Gastroesophageal sphincter (tissue), 4 donors: ENCODE measurements around the gene FAM151A. TPM values are rescaled to one million over a fixed set of nuclear protein-coding genes. Genes with fewer than 3 reads are reported as not detected.

Experiments used
- ATAC-seq: fragments of 150-250 bp; one replicate; pipeline ENCODE4 v1.9.1; 2016; ENCODE audit warnings: mild to moderate bottlenecking, moderate library complexity
- H3K27ac ChIP-seq, 4 donors: fragments of 200-600 bp; sonication (generic) in 3 of 4; 1 replicate in 3 of 4; 2 replicates in 1 of 4; pipeline ENCODE4 v1.5.1; 2016 to 2019
- H3K27me3 ChIP-seq: fragments of 200-600 bp; sonication (generic); one replicate; pipeline ENCODE4 v1.5.1; 2019
- H3K36me3 ChIP-seq, 2 donors: fragments of 200-600 bp; sonication (generic); one replicate each; pipeline ENCODE4 v1.5.1; 2019; ENCODE audit warnings: control low read depth in 1 of 2
- H3K4me1 ChIP-seq, 3 donors: fragments of 200-600 bp; sonication (generic); 1 replicate in 2 of 3; 2 replicates in 1 of 3; pipeline ENCODE4 v1.5.1; 2016 to 2019; ENCODE audit warnings: control low read depth in 2 of 3
- H3K4me3 ChIP-seq, 2 donors: fragments of 200-600 bp; sonication (generic); one replicate each; pipeline ENCODE4 v1.5.1; 2019; ENCODE audit warnings: mild to moderate bottlenecking in 1 of 2, moderate library complexity in 1 of 2
- H3K9me3 ChIP-seq, 3 donors: fragments of 200-600 bp; sonication (generic); one replicate each; pipeline ENCODE4 v1.5.1; 2017 to 2019; ENCODE audit warnings: control low read depth in 2 of 3
- EP300 ChIP-seq: sonication (generic); formaldehyde crosslinking; IDR thresholded peaks from one replicate; pipeline ENCODE4 v1.6.1; 2017; ENCODE audit warnings: antibody characterized with exemption, mild to moderate bottlenecking
- POLR2A ChIP-seq, 2 donors: fragments of 450-650 bp; IDR thresholded peaks; one replicate each; pipeline ENCODE4 v1.6.1; 2017; ENCODE audit warnings: antibody characterized with exemption in 2 of 2, mild to moderate bottlenecking in 2 of 2, moderate library complexity in 1 of 2
- POLR2AphosphoS5 ChIP-seq: sonication (generic); formaldehyde crosslinking; IDR thresholded peaks from one replicate; pipeline ENCODE4 v1.6.1; 2017; ENCODE audit warnings: antibody characterized with exemption
- WGBS, 2 donors: methylation state at CpG; one replicate each; pipeline ENCODE4 v1.1.5; 2018; ENCODE audit warnings: low coverage in 1 of 2; 5-methylcytosine and 5-hydroxymethylcytosine counted together
- total RNA-seq, 4 donors: library from RNA; depleted of rRNA; stranded (reverse); fragments of >200 nt; gene quantifications; one replicate each; pipeline ENCODE4 v1.1.0, GENCODE V29; 2016
- TF ChIP-seq, protein P1 (sequence below), 4 experiments: fragments of 200-600 bp in 2 of 4; fragments of 450-650 bp in 2 of 4; sonication (generic) in 1 of 4; IDR thresholded peaks; one replicate each; pipeline ENCODE4 v1.5.1; 2017 to 2019; ENCODE audit warnings: antibody characterized with exemption in 4 of 4, mild to moderate bottlenecking in 2 of 4, moderate library complexity in 2 of 4

FAM151A gene
- total RNA-seq, 4 donors from 2014 or later: not detected

DNA sequence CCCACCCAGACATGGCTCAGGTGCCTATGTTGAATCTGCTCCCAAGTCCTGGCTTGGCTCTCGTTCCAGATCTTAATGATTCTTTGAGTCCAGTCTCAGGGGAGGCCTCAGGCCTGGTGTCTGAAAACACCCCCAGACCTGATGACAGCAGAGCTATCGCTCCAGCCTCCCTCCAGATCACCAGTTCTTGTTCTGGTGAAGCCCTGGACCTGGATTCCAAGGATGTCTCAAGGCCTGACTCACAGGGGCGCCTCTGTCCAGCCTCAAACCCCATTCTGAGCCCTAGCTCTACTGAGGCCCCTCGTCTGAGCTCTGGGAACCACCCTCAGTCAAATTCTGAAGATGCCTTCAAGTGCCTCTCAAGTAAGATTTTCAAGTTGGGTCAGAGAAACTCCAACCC is 29.7 kb upstream of the FAM151A start:
- H3K4me3 ChIP-seq: no peak overlapping the region
- WGBS, 2 donors: 71% methylated on average over 2 of the region's 4 CpGs; no CpG with 5 or more reads in 1 of the 2 donors
- ATAC-seq: no peak
- no peak for TF ChIP-seq POLR2AphosphoS5
- TF ChIP-seq EP300: no peak
- TF ChIP-seq, protein P1, sequence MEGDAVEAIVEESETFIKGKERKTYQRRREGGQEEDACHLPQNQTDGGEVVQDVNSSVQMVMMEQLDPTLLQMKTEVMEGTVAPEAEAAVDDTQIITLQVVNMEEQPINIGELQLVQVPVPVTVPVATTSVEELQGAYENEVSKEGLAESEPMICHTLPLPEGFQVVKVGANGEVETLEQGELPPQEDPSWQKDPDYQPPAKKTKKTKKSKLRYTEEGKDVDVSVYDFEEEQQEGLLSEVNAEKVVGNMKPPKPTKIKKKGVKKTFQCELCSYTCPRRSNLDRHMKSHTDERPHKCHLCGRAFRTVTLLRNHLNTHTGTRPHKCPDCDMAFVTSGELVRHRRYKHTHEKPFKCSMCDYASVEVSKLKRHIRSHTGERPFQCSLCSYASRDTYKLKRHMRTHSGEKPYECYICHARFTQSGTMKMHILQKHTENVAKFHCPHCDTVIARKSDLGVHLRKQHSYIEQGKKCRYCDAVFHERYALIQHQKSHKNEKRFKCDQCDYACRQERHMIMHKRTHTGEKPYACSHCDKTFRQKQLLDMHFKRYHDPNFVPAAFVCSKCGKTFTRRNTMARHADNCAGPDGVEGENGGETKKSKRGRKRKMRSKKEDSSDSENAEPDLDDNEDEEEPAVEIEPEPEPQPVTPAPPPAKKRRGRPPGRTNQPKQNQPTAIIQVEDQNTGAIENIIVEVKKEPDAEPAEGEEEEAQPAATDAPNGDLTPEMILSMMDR (IDR thresholded peaks at IDR 0.05): no peak
- no peak for TF ChIP-seq POLR2A (IDR thresholded peaks at IDR 0.05)
- no peaks in the 10 kb centered on the region for H3K27me3 ChIP-seq
- H3K36me3 ChIP-seq: peaks cover 0 to 30% of the 10 kb centered on the region in 2 donors
- H3K4me1 ChIP-seq: no peaks in the 10 kb centered on the region
- peaks cover 0 to under 1% (median 0%) of the 10 kb centered on the region in 3 donors for H3K9me3 ChIP-seq
- H3K27ac ChIP-seq: no peak overlapping the region

DNA sequence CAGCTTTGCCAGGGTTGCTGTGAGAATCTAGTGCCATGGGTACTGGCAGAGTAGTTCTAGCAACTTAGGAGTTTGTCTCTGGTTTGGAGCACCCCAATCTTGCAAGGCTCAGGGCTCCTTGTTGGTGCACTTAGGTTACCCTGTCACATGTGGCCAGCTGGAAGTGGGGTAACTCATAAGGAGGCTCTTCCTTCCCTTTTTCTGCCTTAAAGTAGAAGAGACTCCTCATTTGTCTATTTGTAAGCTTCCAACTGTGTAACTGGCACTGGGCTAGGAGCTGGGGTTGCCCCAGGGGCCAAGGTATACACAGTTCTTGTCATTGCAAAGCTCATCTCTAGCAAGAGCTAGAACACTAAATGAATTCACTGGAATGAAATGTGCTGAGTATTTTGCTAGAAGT is 28.8 kb upstream of the FAM151A start:
- no peak for ATAC-seq
- no peak for TF ChIP-seq POLR2A (IDR thresholded peaks at IDR 0.05)
- TF ChIP-seq EP300: no peak
- no peak for TF ChIP-seq POLR2AphosphoS5
- TF ChIP-seq, protein P1 (IDR thresholded peaks at IDR 0.05): no peak
- Histone ChIP-seq H3K4me3 (no peak overlapping the region), H3K9me3 (no peaks in the 10 kb centered on the region), H3K4me1 (no peaks in the 10 kb centered on the region), H3K27me3 (no peaks in the 10 kb centered on the region), H3K27ac (no peak overlapping the region), H3K36me3 (peaks cover 0 to 24% of the 10 kb centered on the region in 2 donors)

DNA sequence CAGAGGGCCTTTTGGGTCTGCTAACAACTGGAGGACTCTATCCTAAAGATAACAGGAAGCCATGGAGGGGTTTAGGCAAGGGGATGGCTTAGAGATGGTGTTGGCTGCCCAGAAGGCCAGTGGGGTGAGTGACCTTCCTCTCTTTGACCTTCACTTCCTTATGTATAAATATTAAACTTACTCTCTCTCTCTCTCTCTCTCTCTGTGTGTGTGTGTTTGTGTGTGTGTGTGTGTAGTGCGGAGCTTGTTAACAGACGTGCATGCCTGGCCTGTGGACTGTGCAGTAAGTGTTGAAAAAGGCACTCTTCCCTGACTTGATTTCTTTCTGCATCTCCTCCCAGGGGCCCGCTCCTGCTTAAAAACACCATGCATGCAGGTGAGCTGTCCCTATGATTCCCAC is 28.3 kb upstream of the FAM151A start:
- Histone ChIP-seq H3K27me3 (no peaks in the 10 kb centered on the region), H3K4me3 (no peak overlapping the region), H3K4me1 (peaks cover 0 to 3% (median 0%) of the 10 kb centered on the region in 3 donors), H3K27ac (no peak overlapping the region), H3K9me3 (no peaks in the 10 kb centered on the region), H3K36me3 (peaks cover 0 to 22% of the 10 kb centered on the region in 2 donors)
- no CpG with 5 or more reads among the region's 3 CpGs for WGBS, 2 donors
- no peak for TF ChIP-seq EP300
- TF ChIP-seq POLR2AphosphoS5: no peak
- no peak for TF ChIP-seq POLR2A (IDR thresholded peaks at IDR 0.05)
- TF ChIP-seq, protein P1 (IDR thresholded peaks at IDR 0.05): no peak
- ATAC-seq: no peak

DNA sequence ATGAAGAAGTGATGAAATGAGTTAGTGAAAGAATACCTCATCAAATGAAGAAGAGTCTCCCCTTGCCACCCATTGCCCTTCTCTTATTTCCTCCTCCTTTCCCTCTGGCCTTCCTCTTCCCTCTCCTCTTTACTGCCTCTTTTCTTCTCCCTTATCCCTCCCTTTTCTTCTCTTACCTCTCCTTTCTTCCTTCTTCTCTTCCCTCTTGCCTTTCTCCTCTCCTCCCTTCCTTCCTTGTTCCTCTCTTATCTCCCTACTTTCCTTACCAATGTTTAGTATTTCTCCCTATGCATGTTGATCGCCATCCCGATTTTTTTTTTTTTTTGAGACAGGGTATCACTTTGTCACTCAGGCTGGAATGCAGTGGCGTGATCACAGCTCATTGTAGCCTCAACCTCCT is 27.1 kb upstream of the FAM151A start:
- H3K4me3 ChIP-seq: no peak overlapping the region
- H3K9me3 ChIP-seq: no peaks in the 10 kb centered on the region
- H3K4me1 ChIP-seq: peaks cover 0 to 15% (median 3%) of the 10 kb centered on the region in 3 donors
- no peaks in the 10 kb centered on the region for H3K27me3 ChIP-seq
- WGBS, 2 donors: 83 to 100% methylated on average over 1 to 3 of the region's 3 CpGs
- ATAC-seq: no peak
- H3K27ac ChIP-seq: no peak overlapping the region
- peaks cover 0 to 22% of the 10 kb centered on the region in 2 donors for H3K36me3 ChIP-seq
- TF ChIP-seq, protein P1 (IDR thresholded peaks at IDR 0.05): no peak
- TF ChIP-seq POLR2A (IDR thresholded peaks at IDR 0.05) (no peak), POLR2AphosphoS5 (no peak), EP300 (no peak)

DNA sequence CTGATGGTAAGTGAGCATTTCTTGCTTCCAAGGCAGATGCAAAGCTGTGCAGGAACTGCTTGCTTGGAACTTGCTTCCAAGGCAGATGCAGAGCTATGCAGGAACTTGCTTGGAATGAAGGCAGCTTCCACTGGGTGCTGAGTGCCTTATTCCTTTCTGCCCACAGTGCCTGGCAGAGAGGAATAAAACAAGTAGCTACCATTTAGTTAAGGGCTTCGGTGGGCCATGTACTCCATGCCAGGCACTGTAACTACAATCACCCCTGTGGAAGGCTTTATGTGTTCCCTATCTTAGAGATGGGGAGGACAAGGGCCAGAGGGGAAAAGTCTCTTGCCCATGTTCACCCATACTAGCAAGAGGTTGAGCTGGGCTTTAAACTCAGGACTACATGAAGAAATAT is 26.6 kb upstream of the FAM151A start:
- peaks cover 0 to 22% of the 10 kb centered on the region in 2 donors for H3K36me3 ChIP-seq
- peaks cover 0 to 16% (median 3%) of the 10 kb centered on the region in 3 donors for H3K4me1 ChIP-seq
- 100% methylated on average over 1 of the region's 1 CpG; no CpG with 5 or more reads in 1 of the 2 donors for WGBS, 2 donors
- no peak overlapping the region for H3K27ac ChIP-seq
- H3K9me3 ChIP-seq: peaks cover 0 to under 1% (median 0%) of the 10 kb centered on the region in 3 donors
- no peak for ATAC-seq
- H3K27me3 ChIP-seq: no peaks in the 10 kb centered on the region
- TF ChIP-seq POLR2AphosphoS5 (no peak), POLR2A (IDR thresholded peaks at IDR 0.05) (no peak), EP300 (no peak)
- TF ChIP-seq, protein P1 (IDR thresholded peaks at IDR 0.05): no peak
- no peak overlapping the region for H3K4me3 ChIP-seq
